NOMO-1 treated with dmso at 0.1 percent for 144 hours (cell line): ENCODE measurements around the gene RECK.
A peak's percentile ranks its signal among the peaks of the same experiment; 100 is the strongest.

Experiments
- DNase-seq: peaks from one replicate; lab custom pipeline; 2025; ENCODE audit not compliant: unreplicated experiment; lab: John Stamatoyannopoulos, UW

RECK gene

DNA sequence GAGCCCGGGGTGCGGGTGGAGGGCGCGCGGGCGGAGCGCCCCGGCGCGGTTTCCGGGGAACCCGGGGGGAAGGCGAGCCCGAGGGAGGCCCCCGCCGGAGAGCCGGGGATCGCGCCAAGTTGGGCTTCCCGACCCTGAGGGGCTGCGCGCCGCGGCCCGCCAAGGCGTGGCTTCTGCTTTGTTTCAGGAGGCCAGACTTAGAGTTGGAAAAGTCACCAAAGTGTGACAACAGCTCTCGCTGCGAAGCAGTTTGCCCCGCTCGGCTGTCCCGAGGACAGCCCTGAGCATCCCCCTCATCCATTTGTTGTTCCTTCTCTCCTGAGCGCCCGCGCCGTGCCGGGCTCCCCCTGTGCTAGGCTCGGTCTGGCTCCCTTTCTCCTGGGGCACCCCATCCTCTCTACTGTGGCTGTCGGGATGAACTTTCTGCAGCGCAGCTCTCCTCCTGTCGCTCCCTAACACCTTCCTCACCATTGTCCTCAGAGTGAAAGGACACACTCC, 100.2 kb downstream of the RECK start:
- no peak for DNase-seq

DNA sequence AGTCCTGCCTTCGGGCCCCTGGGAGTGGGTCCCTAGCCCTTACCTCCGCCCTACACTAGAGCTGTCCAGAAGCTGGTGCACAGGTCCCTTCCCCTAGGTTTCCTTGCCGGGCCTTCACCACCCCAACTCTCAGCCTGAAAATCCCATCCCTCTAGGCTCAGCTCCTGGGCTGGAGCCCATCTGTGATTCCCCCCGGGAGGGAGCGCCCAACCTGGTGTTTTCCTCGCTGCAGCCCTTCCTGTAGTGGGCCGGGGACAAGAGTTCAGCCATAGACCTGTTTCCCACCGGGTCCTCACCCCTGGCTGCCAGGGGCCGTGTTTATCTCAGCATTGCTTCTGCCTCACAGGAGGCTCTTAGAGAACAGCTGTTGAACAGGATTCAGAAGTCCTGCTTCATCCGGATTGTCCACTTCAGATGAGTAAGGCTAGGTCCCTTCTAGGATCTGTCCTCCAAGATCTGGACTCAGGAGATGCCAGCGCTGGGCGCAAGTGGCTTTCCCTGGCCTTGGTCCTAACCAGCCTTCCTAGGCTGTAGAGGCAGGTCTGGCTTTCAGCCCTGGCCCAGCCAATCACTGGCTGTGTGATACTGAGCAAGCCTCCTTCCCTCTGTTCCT, 100.8 kb downstream of the RECK start:
- no peak for DNase-seq

DNA sequence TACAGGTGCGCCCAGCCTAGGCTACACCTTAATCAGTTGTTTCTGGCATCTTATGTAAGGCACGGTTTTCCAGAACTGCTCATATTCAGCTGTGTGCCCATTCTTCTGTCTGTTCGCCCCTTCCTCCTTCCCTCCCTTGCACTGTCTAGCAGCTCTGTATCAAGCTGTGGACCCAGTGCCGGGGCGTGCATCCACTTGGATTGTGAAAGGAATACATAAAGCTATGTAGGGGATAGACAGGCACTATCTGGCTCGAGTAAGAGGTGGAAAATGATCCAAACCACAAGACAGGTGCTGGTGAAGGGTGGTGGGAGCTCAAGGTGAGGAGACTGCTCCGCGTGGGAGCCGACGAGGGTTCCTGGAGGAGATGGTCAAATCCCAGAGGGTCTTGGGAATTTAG, 101.8 kb downstream of the RECK start:
- DNase-seq: no peak

DNA sequence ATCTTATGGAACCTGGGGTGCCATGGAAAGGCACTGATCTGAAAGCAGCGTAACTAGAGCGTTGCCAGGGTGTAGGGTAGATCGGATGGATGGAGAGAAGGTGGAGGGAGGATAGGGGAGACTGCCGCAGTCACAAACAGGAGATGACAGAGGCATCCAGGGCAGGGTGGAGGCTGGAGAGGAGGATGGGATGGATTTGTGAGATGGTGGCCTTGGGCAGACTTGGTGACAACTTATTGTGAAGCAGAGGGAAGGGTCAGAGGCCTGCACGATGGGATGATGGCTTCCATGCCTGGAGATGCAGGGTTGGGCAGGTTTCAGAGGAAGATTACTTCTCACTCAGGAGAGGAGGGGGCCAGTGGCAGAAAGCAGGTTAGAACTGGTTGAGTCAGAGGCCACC, 102.2 kb downstream of the RECK start:
- no peak for DNase-seq

DNA sequence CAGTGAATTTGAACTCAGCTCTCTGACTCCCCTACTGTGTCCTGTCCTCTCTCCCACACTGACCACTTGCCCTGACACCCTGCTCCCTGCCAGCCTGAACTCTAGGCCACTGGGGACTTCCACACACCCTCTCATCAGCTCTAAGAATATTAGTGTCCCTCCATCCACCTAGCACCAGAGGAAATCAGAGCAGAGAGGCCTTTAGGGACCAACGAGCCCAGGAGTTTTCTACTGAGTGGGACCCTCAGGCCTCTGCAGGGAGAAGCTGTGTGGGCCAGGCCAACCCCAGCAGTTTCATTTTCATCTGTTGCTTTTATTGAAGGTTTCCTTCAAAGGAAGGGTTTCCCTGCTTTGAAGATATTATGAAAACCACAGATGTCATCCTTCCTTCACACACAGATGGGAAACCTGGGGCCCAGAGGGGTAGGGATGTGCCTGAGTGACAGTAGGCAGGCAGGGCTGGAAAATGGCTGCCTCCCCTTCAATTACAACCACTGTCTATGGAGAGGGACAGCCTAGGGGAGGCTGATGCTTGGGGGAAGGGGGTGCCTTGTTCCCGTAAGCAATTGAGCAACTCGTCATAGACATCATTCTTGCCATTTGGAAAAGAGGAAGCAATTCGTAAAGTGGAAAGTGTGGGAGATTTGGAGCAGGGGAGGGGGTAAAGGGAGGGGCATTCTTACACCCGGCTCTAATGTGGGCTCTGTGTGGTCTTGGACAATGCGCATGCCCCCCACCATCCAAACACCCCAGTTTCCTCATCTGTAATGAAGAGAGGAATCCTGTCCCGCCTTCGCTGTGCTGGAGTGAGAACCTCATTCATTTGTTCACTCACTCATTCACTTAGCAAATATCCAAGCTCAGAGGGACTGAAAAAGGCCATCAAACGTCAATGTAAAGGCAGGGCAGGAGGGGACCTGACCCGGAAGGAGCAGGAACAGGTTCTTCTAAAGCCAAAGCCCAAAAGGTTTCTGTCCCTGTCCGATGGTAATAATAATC, 103.7 kb downstream of the RECK start:
- peak; percentile 52 for DNase-seq

DNA sequence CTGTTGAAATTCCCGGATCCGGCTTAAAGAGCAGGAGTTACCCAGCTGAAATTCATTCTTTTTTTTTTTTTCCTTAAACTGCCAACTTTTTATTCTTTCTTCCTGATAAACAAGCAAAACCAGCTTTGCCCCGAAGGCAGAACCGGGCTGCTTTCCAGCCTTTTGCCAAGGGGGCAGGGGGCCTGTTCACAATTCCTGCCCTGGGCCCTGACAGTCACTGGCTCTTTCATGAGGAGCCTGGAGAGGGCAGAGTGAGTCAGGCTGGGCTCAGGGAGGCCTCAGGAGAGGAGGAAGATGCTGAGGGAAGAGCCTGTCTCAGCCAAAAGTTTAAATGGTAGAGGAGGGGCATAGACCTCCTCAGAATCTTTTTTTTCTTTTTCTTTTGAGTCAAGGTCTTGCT, 104.6 kb downstream of the RECK start:
- no peak for DNase-seq

DNA sequence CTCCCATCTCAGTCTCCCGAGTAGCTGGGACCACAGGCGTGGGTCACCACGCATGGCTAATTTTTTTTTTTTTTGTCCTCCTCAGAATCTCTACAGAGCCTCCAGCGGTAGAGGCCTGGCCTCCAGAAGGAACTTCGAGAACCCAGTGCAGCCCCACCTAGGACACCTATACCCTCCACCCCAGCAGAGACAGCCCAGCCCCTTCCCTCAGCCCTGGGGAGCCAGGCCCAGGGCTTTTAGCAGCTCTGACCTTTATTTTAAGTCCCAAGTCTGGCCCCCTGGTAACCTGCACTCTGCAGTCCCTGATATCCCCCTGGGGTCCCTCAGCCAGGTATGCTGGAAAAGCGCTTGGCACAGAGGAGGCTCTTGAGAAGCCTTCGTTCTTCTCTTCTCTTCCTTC, 105.0 kb downstream of the RECK start:
- no peak for DNase-seq

DNA sequence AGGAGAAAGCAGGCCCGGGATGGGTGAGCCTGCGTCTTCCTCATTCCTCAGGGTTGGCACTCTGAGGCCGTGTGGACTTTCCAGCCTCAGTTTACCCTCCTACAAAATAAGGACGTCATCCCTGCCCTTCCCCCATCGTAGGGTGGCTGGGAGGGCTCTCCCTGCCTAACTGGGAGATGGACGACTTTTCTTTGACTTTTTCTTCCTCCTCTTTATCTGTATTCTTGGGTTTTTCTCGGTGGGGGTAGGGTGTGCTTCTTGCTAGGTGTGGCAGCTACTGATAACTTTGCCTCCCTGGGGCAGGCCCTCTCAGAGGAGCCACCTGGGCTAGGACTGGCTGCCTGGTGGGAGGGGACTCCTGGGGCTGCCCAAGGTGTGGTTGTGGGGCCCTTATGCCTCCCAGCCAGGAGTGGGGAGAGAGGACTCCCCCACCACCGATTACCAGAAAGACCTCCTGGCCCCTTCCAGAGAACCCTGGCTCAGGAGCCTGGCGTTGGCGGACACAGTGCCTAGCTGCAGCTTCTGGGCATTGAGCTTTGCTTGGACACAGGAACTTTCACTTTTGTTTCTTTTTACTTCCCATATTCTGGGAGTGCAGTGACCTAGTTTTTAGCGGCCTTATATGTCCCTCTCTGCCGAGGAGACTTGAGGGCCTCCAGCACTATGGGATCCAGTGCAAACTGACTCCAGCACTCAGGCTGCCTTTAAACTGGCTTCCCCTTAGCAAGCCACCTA, 106.0 kb downstream of the RECK start:
- DNase-seq: peak; percentile 66

DNA sequence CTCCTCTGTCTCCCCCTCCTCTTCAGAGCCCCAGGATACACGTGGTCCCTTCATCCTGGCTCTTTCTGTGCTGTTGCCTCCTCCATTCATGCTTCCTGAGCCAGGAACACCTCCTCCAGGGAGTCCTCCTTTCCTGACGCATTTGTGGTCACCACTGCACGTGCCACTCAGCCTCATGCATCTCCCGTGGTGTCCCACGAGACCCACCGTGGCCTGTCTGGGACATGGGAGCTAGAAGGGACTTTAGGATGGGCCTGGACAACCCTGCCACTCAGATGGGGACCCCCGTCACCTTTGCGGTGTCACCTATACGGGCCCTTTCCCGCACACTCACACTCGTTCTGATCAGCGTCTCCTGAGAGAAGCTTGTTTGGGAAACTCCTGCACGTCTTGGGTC, 106.5 kb downstream of the RECK start:
- DNase-seq: no peak

DNA sequence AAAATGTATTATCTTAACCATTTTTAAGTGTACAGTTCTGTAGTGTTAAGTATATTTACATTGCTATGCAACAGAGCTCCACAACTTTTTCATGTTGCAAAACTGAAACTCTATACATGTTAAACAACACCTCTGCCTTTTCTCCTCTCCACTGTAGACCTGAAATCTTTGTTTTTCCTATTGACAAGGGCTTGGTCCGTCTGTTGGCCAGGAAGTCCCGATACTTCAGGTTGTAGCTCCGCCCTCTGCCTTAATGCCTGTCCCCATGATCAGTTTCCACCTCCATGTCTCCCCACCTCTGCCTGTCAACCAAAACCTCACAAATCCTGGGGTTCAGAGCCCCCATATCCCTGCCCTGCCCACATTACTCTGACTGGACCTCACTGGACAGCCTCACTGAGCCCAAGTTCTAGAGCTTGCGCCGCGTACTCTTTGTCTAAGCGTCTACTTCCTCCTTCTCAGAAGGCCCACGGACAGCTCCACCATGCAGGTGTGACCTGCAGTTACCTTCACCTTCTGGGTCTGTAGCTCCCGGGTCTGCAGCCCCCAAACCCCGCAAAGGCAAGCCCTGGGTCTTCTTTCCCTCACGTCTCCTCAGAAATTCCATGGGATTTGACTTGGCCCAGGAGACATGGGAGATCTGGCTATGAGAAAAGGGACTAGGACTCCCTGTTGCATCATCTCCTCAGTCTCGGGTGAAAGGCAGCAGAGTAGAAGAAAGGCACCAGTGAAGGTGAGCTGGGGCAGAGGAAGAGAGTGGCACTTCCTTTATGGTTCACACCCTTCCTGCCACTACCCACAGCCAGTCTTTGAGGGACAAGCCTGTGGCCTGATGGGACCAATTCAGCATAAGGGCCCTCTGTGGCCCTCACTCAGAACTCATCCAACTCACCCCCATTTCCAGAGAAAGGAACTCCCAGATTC, 107.9 kb downstream of the RECK start:
- DNase-seq: no peak

DNA sequence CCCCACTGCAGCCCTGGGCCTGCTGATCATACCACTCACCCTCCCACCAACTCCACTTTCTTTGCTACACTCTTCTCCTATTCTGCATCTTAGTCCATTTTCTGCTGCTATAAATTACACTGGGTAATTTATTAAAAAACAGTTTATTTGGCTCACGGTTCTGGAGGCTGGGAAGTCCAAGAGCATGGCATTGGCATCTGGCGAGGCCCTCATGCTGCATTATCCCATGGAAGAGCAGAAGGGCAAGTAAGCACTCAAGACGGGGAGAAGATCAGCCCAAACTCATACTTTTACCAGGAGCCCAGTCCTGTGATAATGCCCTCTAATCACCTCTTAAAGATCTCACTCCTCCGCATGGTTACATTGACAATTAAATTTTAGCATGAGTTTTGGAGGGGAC, 109.3 kb downstream of the RECK start:
- DNase-seq: no peak

DNA sequence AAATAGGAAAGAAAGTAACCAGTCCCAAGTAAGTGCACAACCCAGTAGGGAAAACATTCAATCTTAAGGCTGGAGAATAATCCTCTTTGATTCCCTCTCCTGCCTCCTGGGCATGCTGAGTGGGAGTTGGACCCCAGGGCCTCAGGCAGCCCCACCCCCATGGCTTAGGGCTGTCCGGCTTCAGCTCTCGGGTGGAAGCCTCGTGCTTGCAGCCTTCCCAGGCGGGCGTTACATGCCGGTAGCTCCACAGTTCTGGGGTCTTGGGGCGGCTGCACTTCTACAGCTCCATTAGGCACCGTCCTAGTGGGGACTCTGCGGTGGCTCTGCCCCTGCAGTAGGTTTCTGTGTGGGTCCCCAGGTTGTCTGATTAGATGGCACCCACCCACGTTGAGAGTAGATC, 109.9 kb downstream of the RECK start:
- DNase-seq: no peak

DNA sequence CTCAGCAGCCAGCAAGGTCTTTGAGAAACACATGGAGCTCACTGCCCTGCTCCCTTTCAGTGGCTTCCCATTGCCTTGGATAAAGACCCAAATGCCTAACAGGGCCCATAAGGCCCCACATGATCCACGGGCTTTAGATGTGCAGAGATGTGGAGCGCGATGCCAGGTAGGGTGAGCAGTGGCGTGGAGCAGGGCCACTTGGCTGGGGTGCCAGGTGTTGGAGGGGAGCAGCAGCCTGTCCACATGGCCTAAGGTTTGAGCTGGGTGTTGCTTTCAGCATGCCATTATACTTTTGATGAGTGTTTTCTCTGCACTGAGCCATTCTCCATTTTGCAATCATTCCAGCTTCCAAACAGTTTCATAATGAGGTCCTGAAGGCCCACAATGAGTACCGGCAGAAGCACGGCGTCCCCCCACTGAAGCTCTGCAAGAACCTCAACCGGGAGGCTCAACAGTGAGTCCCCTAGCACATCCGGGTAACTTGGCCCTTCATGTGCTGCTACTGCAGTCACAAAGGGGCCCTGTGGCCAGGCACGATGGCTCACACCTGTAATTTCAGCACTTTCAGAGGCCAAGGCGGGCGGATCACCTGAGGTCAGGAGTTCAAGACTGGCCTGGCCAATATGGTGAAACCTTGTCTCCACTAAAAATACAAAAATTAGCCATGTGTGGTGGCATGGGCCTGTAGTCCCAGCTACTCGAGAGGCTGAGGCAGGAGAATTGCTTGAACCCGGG, 110.9 kb downstream of the RECK start:
- no peak for DNase-seq

DNA sequence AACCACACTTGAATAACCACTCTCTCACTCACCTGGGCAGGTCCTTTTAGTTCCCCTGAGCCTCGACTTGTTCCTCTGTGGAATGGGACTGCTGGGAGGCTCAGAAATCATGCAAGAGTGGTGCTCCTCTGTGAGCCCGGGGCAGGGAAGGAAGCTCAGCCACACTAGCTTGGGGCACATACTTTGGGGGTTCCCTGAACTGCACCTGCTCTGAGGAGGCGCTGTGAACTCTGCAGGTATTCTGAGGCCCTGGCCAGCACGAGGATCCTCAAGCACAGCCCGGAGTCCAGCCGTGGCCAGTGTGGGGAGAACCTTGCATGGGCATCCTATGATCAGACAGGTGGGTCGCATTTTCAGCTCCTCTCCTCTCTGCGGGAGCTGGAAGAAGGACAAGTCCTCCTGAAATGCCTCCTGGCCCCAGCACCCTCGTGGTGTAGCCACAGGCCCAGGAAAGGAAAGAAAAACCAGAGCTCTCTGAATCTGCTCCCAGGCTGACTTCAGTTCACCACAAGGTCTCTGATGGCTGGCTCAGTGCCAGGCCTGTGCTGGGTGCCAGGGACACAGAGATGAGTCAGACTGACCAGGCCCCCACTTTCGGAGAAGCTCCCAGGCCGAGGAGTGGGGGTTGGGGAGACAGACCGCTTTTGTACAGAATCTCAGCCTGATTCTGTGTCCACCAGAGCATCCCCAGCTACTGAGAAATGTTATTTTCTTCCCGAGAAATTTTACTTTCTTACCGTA, 111.8 kb downstream of the RECK start:
- no peak for DNase-seq

DNA sequence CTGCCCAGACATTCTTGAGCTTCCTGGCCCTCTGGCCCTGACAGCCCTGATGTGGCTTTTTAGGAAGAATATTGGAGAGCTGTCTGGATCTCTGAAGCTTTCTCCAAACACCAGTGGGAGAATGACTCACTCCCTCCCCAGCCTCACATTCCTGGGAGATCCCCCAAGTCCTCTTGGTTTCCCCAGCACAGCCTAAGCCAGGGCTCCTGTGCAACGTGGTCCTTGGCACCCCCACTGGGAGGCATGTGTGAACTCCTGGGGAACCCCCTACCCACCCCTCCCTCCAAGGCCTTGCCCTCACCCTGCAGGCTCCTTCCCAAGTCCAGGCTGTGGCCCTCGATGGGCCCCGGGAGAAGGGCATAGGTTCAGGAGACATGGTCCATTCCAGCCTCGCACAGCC, 112.5 kb downstream of the RECK start:
- DNase-seq: no peak

DNA sequence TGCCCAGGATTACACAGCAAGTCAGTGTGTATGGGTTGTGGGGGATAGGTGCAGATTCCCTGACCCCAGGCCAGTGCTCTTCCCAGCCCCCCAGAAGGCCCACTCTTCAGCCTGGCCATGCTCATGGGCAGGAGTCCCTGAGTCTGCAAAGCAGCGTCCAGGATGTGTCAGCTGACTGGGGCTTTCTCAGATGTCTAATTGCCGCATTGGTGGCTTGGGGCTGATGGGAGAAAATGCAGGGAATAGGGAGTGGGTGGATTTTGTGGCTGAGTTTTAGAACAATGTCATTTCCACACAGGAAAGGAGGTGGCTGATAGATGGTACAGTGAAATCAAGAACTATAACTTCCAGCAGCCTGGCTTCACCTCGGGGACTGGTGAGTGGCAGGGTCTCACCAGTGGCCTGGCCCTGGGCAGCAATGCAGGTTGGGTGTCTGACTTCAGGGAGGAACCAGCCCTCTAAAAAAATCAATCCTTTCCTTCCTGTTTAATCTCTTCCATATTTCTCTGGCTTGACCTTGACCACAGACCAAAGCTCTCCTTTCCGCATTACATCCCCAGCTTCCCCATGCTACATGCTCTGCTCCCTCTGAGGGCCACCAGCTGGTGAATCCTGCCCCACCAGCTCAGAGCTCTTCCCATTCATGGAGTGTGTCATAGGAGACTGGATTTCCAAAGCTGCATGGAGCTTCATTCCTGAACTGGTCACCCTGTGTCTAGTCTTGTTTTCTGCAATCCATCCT, 114.0 kb downstream of the RECK start:
- DNase-seq: peak; percentile 40

DNA sequence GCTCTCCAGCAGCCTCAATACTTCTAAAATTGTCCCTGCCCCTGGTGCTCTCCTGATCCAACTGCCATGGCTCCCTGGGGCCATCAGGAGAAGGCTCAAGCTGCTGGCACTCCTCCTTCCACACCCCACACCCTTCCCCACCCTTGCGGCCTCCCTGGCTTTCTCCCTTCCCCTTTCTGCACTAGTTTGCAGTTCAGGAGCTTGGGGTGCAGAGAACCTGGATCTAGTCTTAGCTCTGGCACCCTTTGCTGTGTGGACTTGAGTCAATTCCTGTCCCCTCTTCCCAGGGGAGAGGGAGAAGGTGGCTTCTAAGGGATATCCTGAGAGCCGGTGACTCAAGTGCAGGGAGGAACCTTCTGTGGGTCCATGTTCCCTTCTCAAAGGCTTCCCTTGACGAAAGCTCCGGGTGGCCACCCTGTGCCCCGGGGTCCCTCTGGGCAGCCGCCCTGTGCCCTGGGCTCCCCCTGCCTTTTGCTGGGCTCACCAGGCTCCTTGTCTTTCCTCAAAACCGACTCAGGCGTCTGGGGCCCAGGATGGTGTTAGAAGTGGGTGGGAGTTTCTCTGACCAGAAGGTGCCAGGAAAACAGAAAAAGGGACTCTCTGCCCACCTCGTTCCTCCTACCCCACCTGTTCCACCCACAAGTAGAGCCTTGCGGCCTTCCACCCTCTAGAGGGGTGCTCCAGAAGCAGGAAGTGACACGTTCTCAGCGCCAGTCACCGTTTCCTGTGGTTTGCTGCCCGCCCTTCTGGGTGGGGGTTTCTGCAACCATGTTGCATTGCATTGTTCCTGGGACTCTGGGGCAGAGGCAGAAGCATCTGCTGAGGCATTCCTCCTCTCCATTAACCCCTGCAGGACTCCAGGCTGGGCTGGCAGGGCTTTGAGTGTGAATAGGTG, 114.8 kb downstream of the RECK start:
- DNase-seq: peak; percentile 95
